ENCODE measurements around the gene SLC47A1.
A peak's percentile ranks its signal among the peaks of the same experiment; 100 is the strongest.

SLC47A1 gene, protein sequence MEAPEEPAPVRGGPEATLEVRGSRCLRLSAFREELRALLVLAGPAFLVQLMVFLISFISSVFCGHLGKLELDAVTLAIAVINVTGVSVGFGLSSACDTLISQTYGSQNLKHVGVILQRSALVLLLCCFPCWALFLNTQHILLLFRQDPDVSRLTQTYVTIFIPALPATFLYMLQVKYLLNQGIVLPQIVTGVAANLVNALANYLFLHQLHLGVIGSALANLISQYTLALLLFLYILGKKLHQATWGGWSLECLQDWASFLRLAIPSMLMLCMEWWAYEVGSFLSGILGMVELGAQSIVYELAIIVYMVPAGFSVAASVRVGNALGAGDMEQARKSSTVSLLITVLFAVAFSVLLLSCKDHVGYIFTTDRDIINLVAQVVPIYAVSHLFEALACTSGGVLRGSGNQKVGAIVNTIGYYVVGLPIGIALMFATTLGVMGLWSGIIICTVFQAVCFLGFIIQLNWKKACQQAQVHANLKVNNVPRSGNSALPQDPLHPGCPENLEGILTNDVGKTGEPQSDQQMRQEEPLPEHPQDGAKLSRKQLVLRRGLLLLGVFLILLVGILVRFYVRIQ

DNA sequence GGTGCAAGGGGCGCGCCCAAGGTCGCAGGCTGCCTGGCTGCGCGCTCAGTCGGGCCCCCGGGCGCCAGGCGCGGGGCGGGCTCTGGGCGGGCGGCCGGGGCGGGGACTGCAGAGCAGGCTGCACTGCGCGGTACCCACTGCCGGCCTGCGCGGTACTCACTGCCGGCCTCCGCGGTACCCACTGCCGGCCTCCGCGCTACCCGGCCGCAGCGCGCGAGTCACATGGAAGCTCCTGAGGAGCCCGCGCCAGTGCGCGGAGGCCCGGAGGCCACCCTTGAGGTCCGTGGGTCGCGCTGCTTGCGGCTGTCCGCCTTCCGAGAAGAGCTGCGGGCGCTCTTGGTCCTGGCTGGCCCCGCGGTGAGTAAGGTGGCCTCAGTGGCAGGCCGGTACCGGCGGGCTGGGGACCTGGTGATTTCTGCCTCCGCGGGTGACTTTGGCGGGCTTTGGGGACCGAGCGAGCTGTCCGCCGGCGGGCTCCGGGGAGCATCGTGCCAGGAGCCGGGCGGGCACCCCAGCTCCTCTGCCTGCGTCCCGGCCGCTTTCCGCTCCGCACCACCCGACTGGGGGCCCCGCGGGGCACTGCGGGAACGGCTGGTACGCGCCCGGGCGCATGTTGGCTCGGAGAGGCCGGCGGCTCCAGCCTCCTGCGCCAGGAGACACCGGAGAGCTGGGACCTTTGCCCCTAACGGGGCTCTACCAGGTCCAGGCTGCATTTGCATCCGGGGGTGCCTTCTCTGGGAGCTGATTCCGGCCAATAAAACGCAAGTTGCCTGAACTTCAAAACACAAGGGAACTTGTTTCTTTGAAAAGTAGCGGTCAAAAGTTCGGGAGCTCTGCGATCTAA lies at the start of gene SLC47A1:
Gene SLC47A1, plus strand, starts transcription at position 137 of the 844 bp plus-strand sequence. Its CDS starts 86 bp downstream, at position 223.
- peak within 1 kb of the TSS; percentile 58 for H3K27ac ChIP-seq (ENCODE audit: low read length)
- TF ChIP-seq, protein P1, sequence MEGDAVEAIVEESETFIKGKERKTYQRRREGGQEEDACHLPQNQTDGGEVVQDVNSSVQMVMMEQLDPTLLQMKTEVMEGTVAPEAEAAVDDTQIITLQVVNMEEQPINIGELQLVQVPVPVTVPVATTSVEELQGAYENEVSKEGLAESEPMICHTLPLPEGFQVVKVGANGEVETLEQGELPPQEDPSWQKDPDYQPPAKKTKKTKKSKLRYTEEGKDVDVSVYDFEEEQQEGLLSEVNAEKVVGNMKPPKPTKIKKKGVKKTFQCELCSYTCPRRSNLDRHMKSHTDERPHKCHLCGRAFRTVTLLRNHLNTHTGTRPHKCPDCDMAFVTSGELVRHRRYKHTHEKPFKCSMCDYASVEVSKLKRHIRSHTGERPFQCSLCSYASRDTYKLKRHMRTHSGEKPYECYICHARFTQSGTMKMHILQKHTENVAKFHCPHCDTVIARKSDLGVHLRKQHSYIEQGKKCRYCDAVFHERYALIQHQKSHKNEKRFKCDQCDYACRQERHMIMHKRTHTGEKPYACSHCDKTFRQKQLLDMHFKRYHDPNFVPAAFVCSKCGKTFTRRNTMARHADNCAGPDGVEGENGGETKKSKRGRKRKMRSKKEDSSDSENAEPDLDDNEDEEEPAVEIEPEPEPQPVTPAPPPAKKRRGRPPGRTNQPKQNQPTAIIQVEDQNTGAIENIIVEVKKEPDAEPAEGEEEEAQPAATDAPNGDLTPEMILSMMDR (IDR thresholded peaks at IDR 0.05; ENCODE audit: low read depth, low read length), result no peak
- TF ChIP-seq EZH2phosphoT487 (IDR thresholded peaks at IDR 0.05; ENCODE audit: low read depth), result no peak
- peaks cover 39% of the 10 kb centered on the region for H3K79me2 ChIP-seq (ENCODE audit: low read length)
- no peaks in the 10 kb centered on the region for H3K27me3 ChIP-seq (ENCODE audit: low read depth, low read length)
- no peaks in the 10 kb centered on the region for H3K36me3 ChIP-seq (replicated peaks; ENCODE audit: low read depth, low read length)
- peak within 1 kb of the TSS; percentile 74 for H3K9ac ChIP-seq (ENCODE audit: low read length)
- H3K4me3 ChIP-seq (ENCODE audit: low read length), result peak within 1 kb of the TSS; percentile 86
- H4K20me1 ChIP-seq (ENCODE audit: insufficient read depth, low read length), result no peaks in the 10 kb centered on the region
- H3K9me3 ChIP-seq (ENCODE audit: insufficient read depth, low read length), result no peaks in the 10 kb centered on the region
- H2AFZ ChIP-seq (ENCODE audit: low read depth, low read length), result peak within 1 kb of the TSS; percentile 70; the same call in 1 of the 2 replicates
- peak within 1 kb of the TSS; percentile 73 for H3K4me2 ChIP-seq (ENCODE audit: low read length)
- H3K4me1 ChIP-seq (ENCODE audit: low read length), result peaks cover 28% of the 10 kb centered on the region

DNA sequence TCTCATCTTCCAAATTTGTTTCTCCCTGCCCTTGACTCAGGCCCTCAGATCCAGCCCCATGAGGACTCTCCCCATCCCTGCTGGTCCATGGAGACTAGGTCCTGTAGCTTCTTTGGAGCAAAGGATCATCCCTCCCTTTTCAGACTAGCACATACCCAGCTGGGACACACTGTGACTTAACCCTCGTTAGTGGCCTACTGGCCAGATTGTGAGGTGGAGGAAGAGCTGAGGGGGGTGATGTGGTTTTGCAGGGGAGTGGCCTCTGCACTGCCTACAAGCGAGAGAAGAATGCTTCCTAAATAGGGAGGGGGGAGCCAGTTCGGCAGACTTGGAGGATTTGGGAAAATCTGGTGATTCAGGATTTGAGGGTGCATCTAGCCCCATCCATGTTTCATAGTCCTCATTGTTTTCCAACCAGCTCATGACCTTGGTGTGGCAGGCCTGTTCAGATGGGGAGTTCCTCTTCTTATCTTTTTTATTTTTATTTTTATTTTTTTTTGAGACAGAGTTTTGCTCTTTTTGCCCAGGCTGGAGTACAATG lies 47.8 kb upstream of the SLC47A1 start:
- Histone ChIP-seq H3K36me3 (replicated peaks; ENCODE audit: low read depth, low read length) (no peaks in the 10 kb centered on the region), H3K9me3 (ENCODE audit: insufficient read depth, low read length) (no peaks in the 10 kb centered on the region), H3K4me2 (ENCODE audit: low read length) (no peak overlapping the region), H3K4me1 (ENCODE audit: low read length) (no peaks in the 10 kb centered on the region), H3K27me3 (ENCODE audit: low read depth, low read length) (no peaks in the 10 kb centered on the region), H2AFZ (ENCODE audit: low read depth, low read length) (no peak overlapping the region), H4K20me1 (ENCODE audit: insufficient read depth, low read length) (no peaks in the 10 kb centered on the region), H3K27ac (ENCODE audit: low read length) (no peak overlapping the region), H3K79me2 (ENCODE audit: low read length) (no peaks in the 10 kb centered on the region), H3K4me3 (ENCODE audit: low read length) (no peak overlapping the region), H3K9ac (ENCODE audit: low read length) (no peak overlapping the region)
- TF ChIP-seq, protein P1 (IDR thresholded peaks at IDR 0.05; ENCODE audit: low read depth, low read length), result no peak
- no peak for TF ChIP-seq EZH2phosphoT487 (IDR thresholded peaks at IDR 0.05; ENCODE audit: low read depth)

DNA sequence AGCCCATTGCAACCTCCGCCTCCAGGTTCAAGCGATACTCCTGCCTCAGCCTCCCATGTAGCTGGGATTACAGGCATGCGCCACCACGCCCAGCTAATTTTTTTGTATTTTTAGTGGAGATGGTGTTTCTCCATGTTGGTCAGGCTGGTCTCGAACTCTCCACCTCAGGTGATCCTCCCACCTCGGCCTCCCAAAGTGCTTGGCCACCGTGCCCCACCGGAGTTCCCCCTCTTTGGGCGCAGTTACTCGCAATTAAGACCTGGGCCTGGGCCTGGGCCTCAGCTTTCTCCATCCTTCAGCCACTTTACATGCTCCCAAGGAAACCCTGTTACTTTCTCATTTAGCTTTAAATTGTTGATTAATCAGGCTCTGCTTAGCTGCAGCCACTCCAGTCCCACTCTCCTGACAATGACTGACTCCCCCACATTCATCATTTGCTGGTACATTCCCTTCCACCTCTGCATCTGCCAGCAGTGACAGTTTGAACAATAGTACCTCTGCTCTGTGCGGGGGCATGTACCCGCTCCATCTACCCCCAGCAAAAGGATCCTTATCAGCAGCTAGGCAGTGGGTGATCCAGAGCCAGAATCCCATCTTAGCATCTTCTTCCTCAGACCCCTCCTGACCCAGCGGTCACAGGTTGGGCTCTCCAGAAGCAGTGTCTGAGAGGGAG lies 47.2 kb upstream of the SLC47A1 start:
- H3K36me3 ChIP-seq (replicated peaks; ENCODE audit: low read depth, low read length), result no peaks in the 10 kb centered on the region
- no peaks in the 10 kb centered on the region for H4K20me1 ChIP-seq (ENCODE audit: insufficient read depth, low read length)
- no peaks in the 10 kb centered on the region for H3K4me1 ChIP-seq (ENCODE audit: low read length)
- TF ChIP-seq, protein P1 (IDR thresholded peaks at IDR 0.05; ENCODE audit: low read depth, low read length), result no peak
- no peak for TF ChIP-seq EZH2phosphoT487 (IDR thresholded peaks at IDR 0.05; ENCODE audit: low read depth)
- no peaks in the 10 kb centered on the region for H3K27me3 ChIP-seq (ENCODE audit: low read depth, low read length)
- no peaks in the 10 kb centered on the region for H3K9me3 ChIP-seq (ENCODE audit: insufficient read depth, low read length)
- no peak overlapping the region for H3K27ac ChIP-seq (ENCODE audit: low read length)
- no peaks in the 10 kb centered on the region for H3K79me2 ChIP-seq (ENCODE audit: low read length)
- no peak overlapping the region for H3K4me2 ChIP-seq (ENCODE audit: low read length)
- no peak overlapping the region for H2AFZ ChIP-seq (ENCODE audit: low read depth, low read length)
- no peak overlapping the region for H3K9ac ChIP-seq (ENCODE audit: low read length)
- H3K4me3 ChIP-seq (ENCODE audit: low read length), result no peak overlapping the region
